Liver (tissue), 9 donors: ENCODE results near the gene SCRN1. TPM values are rescaled to one million over a fixed set of nuclear protein-coding genes. Genes with fewer than 3 reads are reported as not detected.

Experiments used
- DNase-seq: peaks from one replicate; pipeline ENCODE4 v3.0.0-alpha.2; 2017; ENCODE audit warnings: low spot score
- H3K27ac ChIP-seq, 2 donors: one replicate each; pipeline ENCODE4 v1.7.0; 2013; ENCODE audit warnings: inconsistent platforms in 2 of 2, low read length in 2 of 2, control low read depth in 1 of 2, low read depth in 1 of 2, mild to moderate bottlenecking in 1 of 2
- H3K27me3 ChIP-seq, 4 donors: one replicate each; pipeline versions ENCODE4 v1.6.1 to v1.7.0; 2013; ENCODE audit warnings: low read length in 3 of 4, inconsistent platforms in 1 of 4, mild to moderate bottlenecking in 1 of 4, moderate library complexity in 1 of 4; ENCODE audit not compliant: control insufficient read depth in 4 of 4, insufficient read depth in 4 of 4
- H3K36me3 ChIP-seq, 4 donors: one replicate each; pipeline versions ENCODE4 v1.6.1 to v1.7.0; 2013; ENCODE audit warnings: low read length in 3 of 4, mild to moderate bottlenecking in 3 of 4, low read depth in 1 of 4, moderate library complexity in 1 of 4; ENCODE audit not compliant: control insufficient read depth in 4 of 4, insufficient read depth in 3 of 4
- H3K4me1 ChIP-seq, 4 donors: one replicate each; pipeline versions ENCODE4 v1.6.1 to v1.7.0; 2013; ENCODE audit warnings: low read length in 3 of 4, mild to moderate bottlenecking in 3 of 4, moderate library complexity in 1 of 4; ENCODE audit not compliant: control insufficient read depth in 4 of 4, insufficient read depth in 4 of 4
- H3K4me3 ChIP-seq, 3 donors: one replicate each; pipeline versions ENCODE4 v1.6.1 to v1.7.0; 2013; ENCODE audit warnings: low read length in 3 of 3, control low read depth in 1 of 3, low read depth in 1 of 3, mild to moderate bottlenecking in 1 of 3
- H3K9ac ChIP-seq, 2 donors: one replicate each; pipeline ENCODE4 v1.7.0; 2013; ENCODE audit warnings: low read length in 2 of 2, mild to moderate bottlenecking in 2 of 2, moderate library complexity in 2 of 2, control low read depth in 1 of 2, low read depth in 1 of 2
- H3K9me3 ChIP-seq, 4 donors: one replicate each; pipeline versions ENCODE4 v1.6.1 to v1.7.0; 2013; ENCODE audit warnings: low read length in 3 of 4; ENCODE audit not compliant: control insufficient read depth in 4 of 4
- ATF3 ChIP-seq: IDR thresholded peaks from 2 replicates; pipeline ENCODE4 v1.6.1; 2016; ENCODE audit warnings: antibody characterized with exemption
- CTCF ChIP-seq: fragments of 150-350 bp; IDR thresholded peaks from 2 replicates; pipeline ENCODE4 v1.5.1; 2017; ENCODE audit warnings: improper control_type of control experiment, low read depth, low read length; ENCODE audit not compliant: missing input control
- EGR1 ChIP-seq, 2 donors: IDR thresholded peaks; 2 replicates each; pipeline ENCODE4 v1.6.1; 2016 to 2018; ENCODE audit warnings: antibody characterized with exemption in 2 of 2, low read depth in 2 of 2
- FOXA1 ChIP-seq: IDR thresholded peaks from 2 replicates; pipeline ENCODE4 v1.6.1; 2016; ENCODE audit warnings: antibody characterized with exemption
- FOXA2 ChIP-seq: IDR thresholded peaks from 2 replicates; pipeline ENCODE4 v1.6.1; 2016; ENCODE audit warnings: antibody characterized with exemption
- GABPA ChIP-seq, 2 donors: IDR thresholded peaks in 1 of 2; conservative IDR thresholded peaks in 1 of 2; 2 replicates each; pipeline ENCODE4 v1.6.1; 2016; ENCODE audit warnings: antibody characterized with exemption in 2 of 2, mild to moderate bottlenecking in 1 of 2, moderate library complexity in 1 of 2
- HNF4A ChIP-seq, 2 donors: conservative IDR thresholded peaks; 2 replicates each; pipeline ENCODE4 v1.6.1; 2016; ENCODE audit warnings: antibody characterized with exemption in 2 of 2, mild to moderate bottlenecking in 2 of 2
- HNF4G ChIP-seq: IDR thresholded peaks from 2 replicates; pipeline ENCODE4 v1.6.1; 2016; ENCODE audit warnings: antibody characterized with exemption
- JUND ChIP-seq, 2 donors: IDR thresholded peaks; 2 replicates each; pipeline ENCODE4 v1.6.1; 2016; ENCODE audit warnings: antibody characterized with exemption in 2 of 2
- MAX ChIP-seq: IDR thresholded peaks from 2 replicates; pipeline ENCODE4 v1.6.1; 2016; ENCODE audit warnings: antibody characterized with exemption
- NR2F2 ChIP-seq: IDR thresholded peaks from 2 replicates; pipeline ENCODE4 v1.6.1; 2016; ENCODE audit warnings: antibody characterized with exemption
- RAD21 ChIP-seq, 2 donors: IDR thresholded peaks; 2 replicates each; pipeline ENCODE4 v1.6.1; 2016; ENCODE audit warnings: antibody characterized with exemption in 2 of 2, mild to moderate bottlenecking in 2 of 2
- REST ChIP-seq: IDR thresholded peaks from 2 replicates; pipeline ENCODE4 v1.6.1; 2016; ENCODE audit warnings: antibody characterized with exemption, mild to moderate bottlenecking
- SP1 ChIP-seq: IDR thresholded peaks from 2 replicates; pipeline ENCODE4 v1.6.1; 2018; ENCODE audit warnings: antibody characterized with exemption, mild to moderate bottlenecking
- YY1 ChIP-seq: IDR thresholded peaks from 2 replicates; pipeline ENCODE4 v1.6.1; 2016; ENCODE audit warnings: antibody characterized with exemption, mild to moderate bottlenecking
- ZBTB33 ChIP-seq: IDR thresholded peaks from 2 replicates; pipeline ENCODE4 v1.6.1; 2016; ENCODE audit warnings: antibody characterized with exemption
- WGBS: extraction: QIAGEN DNeasy Blood & Tissue Kit; methylation state at CpG from one replicate; pipeline ENCODE4 v1.1.7; 2013; 5-methylcytosine and 5-hydroxymethylcytosine counted together
- polyA plus RNA-seq, 2 donors: library from polyadenylated mRNA; stranded (reverse) in 1 of 2; unstranded in 1 of 2; fragments of 200-250 nt in 1 of 2; fragments of >200 nt in 1 of 2; fragmentation: Nextera tagmentation in 1 of 2; extraction: Ambion mirVana in 1 of 2; gene quantifications; one replicate each; pipeline versions ENCODE4 v1.2.1 to v1.2.3, GENCODE V29; 2013 to 2015
- total RNA-seq, 2 donors: library from RNA; depleted of rRNA; stranded (reverse); fragments of >200 nt; gene quantifications; one replicate each; pipeline ENCODE4 v1.2.3, GENCODE V29; 2014
- donor health status: healthy.
- donor health status: healthy.
- donor health status: healthy.
- donor health status: healthy.
- donor health status: healthy.

Gene SCRN1
- total and polyA plus RNA-seq, 4 donors, result 1.1 to 4.1 (median 2.0) TPM

- TF ChIP-seq FOXA1, result no peak
- TF ChIP-seq SP1, result no peak
- no peak for TF ChIP-seq FOXA2
- no peak for TF ChIP-seq JUND (IDR thresholded peaks at IDR 0.05)
- TF ChIP-seq CTCF, result no peak
- no peak for TF ChIP-seq MAX
- TF ChIP-seq YY1, result no peak
- TF ChIP-seq REST, result no peak
- no peak for TF ChIP-seq RAD21 (IDR thresholded peaks at IDR 0.05)
- TF ChIP-seq HNF4A (conservative IDR thresholded peaks at IDR 0.05), result no peak
- TF ChIP-seq ATF3, result no peak
- TF ChIP-seq GABPA (IDR thresholded peaks at IDR 0.05 in 1 of 2, conservative IDR thresholded peaks at IDR 0.05 in 1 of 2), result no peak
- TF ChIP-seq EGR1 (IDR thresholded peaks at IDR 0.05; ENCODE audit: low read depth in 2 of 2), result no peak
- no peak for TF ChIP-seq NR2F2
- no peak for TF ChIP-seq HNF4G
- no peak for TF ChIP-seq ZBTB33
- no peak overlapping the region for H3K4me3 ChIP-seq
- no peaks in the 10 kb centered on the region for H3K36me3 ChIP-seq
- no peak for DNase-seq
- WGBS, result 87% methylated on average over 4 of the region's 4 CpGs
- H3K9me3 ChIP-seq, result no peaks in the 10 kb centered on the region
- no peak overlapping the region for H3K9ac ChIP-seq
- no peaks in the 10 kb centered on the region for H3K27me3 ChIP-seq
- no peaks in the 10 kb centered on the region for H3K4me1 ChIP-seq
- H3K27ac ChIP-seq, result no peak overlapping the region
Observed at GRCh38 chr7:29945259-29945809, 44.3 kb downstream of the SCRN1 start.

- no peaks in the 10 kb centered on the region for H3K9me3 ChIP-seq
- H3K36me3 ChIP-seq, result no peaks in the 10 kb centered on the region
- H3K27ac ChIP-seq, result no peak overlapping the region
- DNase-seq, result no peak
- 98% methylated on average over 2 of the region's 2 CpGs for WGBS
- no peak overlapping the region for H3K4me3 ChIP-seq
- no peak overlapping the region for H3K9ac ChIP-seq
- TF ChIP-seq REST (no peak), JUND (IDR thresholded peaks at IDR 0.05) (no peak), HNF4A (conservative IDR thresholded peaks at IDR 0.05) (no peak), RAD21 (IDR thresholded peaks at IDR 0.05) (no peak), EGR1 (IDR thresholded peaks at IDR 0.05; ENCODE audit: low read depth in 2 of 2) (no peak), ATF3 (no peak), MAX (no peak), SP1 (no peak), GABPA (IDR thresholded peaks at IDR 0.05 in 1 of 2, conservative IDR thresholded peaks at IDR 0.05 in 1 of 2) (no peak)
- no peaks in the 10 kb centered on the region for H3K4me1 ChIP-seq
- no peaks in the 10 kb centered on the region for H3K27me3 ChIP-seq
Observed at GRCh38 chr7:29940199-29940598, 49.4 kb downstream of the SCRN1 start.
